ENCODE measurements around the gene FBXO48. TPM values are rescaled to one million over a fixed set of nuclear protein-coding genes. Genes with fewer than 3 reads are reported as not detected.

FBXO48 gene
- total and polyA plus RNA-seq, 10 of the 15 experiments (the other 5 are each of a cell fraction or from before 2014, with no cell fraction given) = 0.56 to 2.3 (median 1.2) TPM

DNA sequence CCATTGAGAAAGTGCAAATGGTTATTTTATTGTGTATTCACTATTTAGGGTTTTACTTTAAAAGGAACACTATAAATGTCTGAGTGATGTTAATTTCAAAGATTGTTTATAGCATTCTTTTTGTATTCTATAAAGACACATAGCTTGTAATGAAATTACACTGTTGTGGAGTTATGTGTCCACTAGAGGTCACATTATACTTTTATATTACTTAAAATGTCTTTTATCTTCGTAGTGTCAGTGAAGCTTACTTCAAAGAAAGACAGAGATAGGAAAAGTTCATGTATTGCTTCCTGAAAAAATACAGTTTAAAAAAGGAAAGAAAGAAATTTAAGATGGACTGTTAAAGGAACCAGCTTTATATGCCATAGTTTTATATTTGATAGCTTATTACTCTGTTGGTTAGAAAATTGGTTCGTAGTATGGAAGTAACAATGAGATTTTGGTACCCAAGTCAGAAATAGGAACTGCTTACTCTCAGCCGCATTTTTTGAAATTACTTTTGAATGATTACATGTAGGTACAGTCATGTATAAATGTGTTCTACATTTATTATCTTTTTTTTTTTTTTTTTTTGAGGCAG is 20.8 kb upstream of the FBXO48 start:
- Histone ChIP-seq H3K36me3 (ENCODE audit: control insufficient read depth in 2 of 2, insufficient read depth in 2 of 2, low read length in 1 of 2) (no peaks in the 10 kb centered on the region), H3K9ac (ENCODE audit: control insufficient read depth, insufficient read depth, low read length) (no peak overlapping the region), H3K27ac (ENCODE audit: control insufficient read depth, insufficient read depth) (no peak overlapping the region), H4K20me1 (ENCODE audit: control insufficient read depth, insufficient read depth) (0 out of 2 replicates have a peak, but pooled peaks cover 2% of the 10 kb centered on the region), H3K4me2 (ENCODE audit: control insufficient read depth, insufficient read depth) (no peak overlapping the region), H3K4me1 (ENCODE audit: control insufficient read depth, insufficient read depth, low read length) (peaks cover 5% of the 10 kb centered on the region; the same call in 1 of the 2 replicates), H3K79me2 (ENCODE audit: control insufficient read depth, insufficient read depth, low read length) (no peaks in the 10 kb centered on the region), H3K27me3 (replicated peaks in 1 of 2; ENCODE audit: control insufficient read depth in 2 of 2, insufficient read depth in 2 of 2, low read length in 1 of 2) (no peaks in the 10 kb centered on the region), H3K9me3 (replicated peaks; ENCODE audit: control insufficient read depth, insufficient read depth, low read length) (no peaks in the 10 kb centered on the region), H2AFZ (ENCODE audit: control insufficient read depth, low read depth, low read length) (no peak overlapping the region), H3K4me3 (no peak overlapping the region)
- ATAC-seq = peak; percentile 74
- POLR2A ChIA-PET = interaction anchor here (2.1 kb wide), 1 partner anchor 21 kb away, joined by 7 read pairs; the partner anchor contains the start of genes APLF and FBXO48
- CTCF ChIA-PET = interaction anchor here (0.6 to 2.9 kb wide), 31 partner anchors 10 to 456 kb away, joined by 3 to 45 read pairs (median 4); partner anchors contain the start of genes APLF and FBXO48
- 40% methylated on average over 3 of the region's 3 CpGs for WGBS (ENCODE audit: insufficient coverage, insufficient replicate concordance, low lambda C conversion rate, missing lambda C conversion rate)
- TF ChIP-seq SMC3 (IDR thresholded peaks at IDR 0.05; ENCODE audit: borderline replicate concordance, low read length) (peak; percentile 30; the same call in 1 of the 2 replicates), HCFC1 (IDR thresholded peaks at IDR 0.05; ENCODE audit: low read length) (no peak), NFXL1 (IDR thresholded peaks at IDR 0.05; ENCODE audit: borderline replicate concordance) (no peak), E2F4 (IDR thresholded peaks at IDR 0.05; ENCODE audit: low read depth, low read length) (no peak), YBX1 (IDR thresholded peaks at IDR 0.05) (no peak), ZSCAN29 (IDR thresholded peaks at IDR 0.05) (no peak), PAX8 (IDR thresholded peaks at IDR 0.05) (no peak), FOXK2 (IDR thresholded peaks at IDR 0.05) (no peak), PML (IDR thresholded peaks at IDR 0.05; ENCODE audit: low read length) (no peak), ZNF274 (IDR thresholded peaks at IDR 0.05; ENCODE audit: insufficient read depth, insufficient read length) (no peak), CTCF (IDR thresholded peaks at IDR 0.05 in 2 of 3, conservative IDR thresholded peaks at IDR 0.05 in 1 of 3; ENCODE audit: control insufficient read depth in 2 of 3, extremely low read depth in 1 of 3, insufficient read depth in 1 of 3, low read depth in 3 of 3, low read length in 3 of 3) (peak in 2 of 3 experiments; percentile 26 to 49; a peak in 3 of 6 replicates), RAD21 (IDR thresholded peaks at IDR 0.05; ENCODE audit: insufficient read depth, low read depth, low read length) (peak; percentile 37)
- TF ChIP-seq, protein P1, sequence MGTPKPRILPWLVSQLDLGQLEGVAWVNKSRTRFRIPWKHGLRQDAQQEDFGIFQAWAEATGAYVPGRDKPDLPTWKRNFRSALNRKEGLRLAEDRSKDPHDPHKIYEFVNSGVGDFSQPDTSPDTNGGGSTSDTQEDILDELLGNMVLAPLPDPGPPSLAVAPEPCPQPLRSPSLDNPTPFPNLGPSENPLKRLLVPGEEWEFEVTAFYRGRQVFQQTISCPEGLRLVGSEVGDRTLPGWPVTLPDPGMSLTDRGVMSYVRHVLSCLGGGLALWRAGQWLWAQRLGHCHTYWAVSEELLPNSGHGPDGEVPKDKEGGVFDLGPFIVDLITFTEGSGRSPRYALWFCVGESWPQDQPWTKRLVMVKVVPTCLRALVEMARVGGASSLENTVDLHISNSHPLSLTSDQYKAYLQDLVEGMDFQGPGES (IDR thresholded peaks at IDR 0.05) = no peak
- TF ChIP-seq, protein P2, sequence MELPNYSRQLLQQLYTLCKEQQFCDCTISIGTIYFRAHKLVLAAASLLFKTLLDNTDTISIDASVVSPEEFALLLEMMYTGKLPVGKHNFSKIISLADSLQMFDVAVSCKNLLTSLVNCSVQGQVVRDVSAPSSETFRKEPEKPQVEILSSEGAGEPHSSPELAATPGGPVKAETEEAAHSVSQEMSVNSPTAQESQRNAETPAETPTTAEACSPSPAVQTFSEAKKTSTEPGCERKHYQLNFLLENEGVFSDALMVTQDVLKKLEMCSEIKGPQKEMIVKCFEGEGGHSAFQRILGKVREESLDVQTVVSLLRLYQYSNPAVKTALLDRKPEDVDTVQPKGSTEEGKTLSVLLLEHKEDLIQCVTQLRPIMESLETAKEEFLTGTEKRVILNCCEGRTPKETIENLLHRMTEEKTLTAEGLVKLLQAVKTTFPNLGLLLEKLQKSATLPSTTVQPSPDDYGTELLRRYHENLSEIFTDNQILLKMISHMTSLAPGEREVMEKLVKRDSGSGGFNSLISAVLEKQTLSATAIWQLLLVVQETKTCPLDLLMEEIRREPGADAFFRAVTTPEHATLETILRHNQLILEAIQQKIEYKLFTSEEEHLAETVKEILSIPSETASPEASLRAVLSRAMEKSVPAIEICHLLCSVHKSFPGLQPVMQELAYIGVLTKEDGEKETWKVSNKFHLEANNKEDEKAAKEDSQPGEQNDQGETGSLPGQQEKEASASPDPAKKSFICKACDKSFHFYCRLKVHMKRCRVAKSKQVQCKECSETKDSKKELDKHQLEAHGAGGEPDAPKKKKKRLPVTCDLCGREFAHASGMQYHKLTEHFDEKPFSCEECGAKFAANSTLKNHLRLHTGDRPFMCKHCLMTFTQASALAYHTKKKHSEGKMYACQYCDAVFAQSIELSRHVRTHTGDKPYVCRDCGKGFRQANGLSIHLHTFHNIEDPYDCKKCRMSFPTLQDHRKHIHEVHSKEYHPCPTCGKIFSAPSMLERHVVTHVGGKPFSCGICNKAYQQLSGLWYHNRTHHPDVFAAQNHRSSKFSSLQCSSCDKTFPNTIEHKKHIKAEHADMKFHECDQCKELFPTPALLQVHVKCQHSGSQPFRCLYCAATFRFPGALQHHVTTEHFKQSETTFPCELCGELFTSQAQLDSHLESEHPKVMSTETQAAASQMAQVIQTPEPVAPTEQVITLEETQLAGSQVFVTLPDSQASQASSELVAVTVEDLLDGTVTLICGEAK (IDR thresholded peaks at IDR 0.05; ENCODE audit: borderline replicate concordance) = no peak
- in situ Hi-C loops (cut with MboI) = no loop called here
- DNase-seq (ENCODE audit: low read depth, low spot score) = no peak
- intact Hi-C loops (cut with micrococcal nuclease; ENCODE audit: unreplicated experiment) = loop anchor here (5.0 kb wide), 2 partner anchors 109 to 439 kb away; no protein-coding TSS in a partner anchor
- SMC1A ChIA-PET (ENCODE audit: uncharacterized antibody, unreplicated experiment) = interaction anchor here (0.7 to 2.4 kb wide), 14 partner anchors 10 to 437 kb away, joined by 3 to 16 read pairs (median 4); no protein-coding TSS in a partner anchor
- RAD21 ChIA-PET (ENCODE audit: unreplicated experiment) = interaction anchor here (0.6 to 2.6 kb wide), 15 partner anchors 21 to 456 kb away, joined by 3 to 17 read pairs (median 4); partner anchors contain the start of genes APLF and FBXO48
- FAIRE-seq = peak; percentile 77
- BruUV-seq (replicated peaks) = no TSS peak
